ENCODE data around the gene CIITA.
"Not testable (repeated sequence)": the region's sequence is repeated elsewhere in the genome, so short reads cannot be mapped to it uniquely, and the experiment has no call there.

CIITA gene

DNA sequence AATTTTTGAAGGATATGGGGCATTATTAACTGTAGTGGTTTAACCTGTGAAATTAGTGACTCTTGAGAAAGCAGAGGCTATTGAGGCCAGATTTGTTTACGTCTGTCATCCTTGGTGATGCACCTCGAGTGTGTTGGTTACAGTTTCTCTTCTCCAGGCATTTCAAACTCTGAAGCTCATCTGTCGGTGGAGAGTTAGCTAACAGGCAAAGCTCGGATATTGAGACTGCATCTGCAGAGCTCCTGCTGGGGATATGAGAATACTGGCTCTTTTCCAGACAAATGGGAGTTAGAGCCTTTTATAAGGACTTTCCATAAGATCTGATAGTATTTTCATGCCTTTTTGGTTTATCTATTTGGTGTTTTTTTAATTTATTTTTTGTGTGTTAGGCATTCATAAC, 74.0 kb downstream of the CIITA start:
- DNase-seq (ENCODE audit: low read depth in 3 of 3, low spot score in 1 of 3): no peak

- DNase-seq (ENCODE audit: low read depth in 3 of 3, low spot score in 1 of 3): no peak
Observed at GRCh38 chr16:10954903-10955302, 77.9 kb downstream of the CIITA start.

DNA sequence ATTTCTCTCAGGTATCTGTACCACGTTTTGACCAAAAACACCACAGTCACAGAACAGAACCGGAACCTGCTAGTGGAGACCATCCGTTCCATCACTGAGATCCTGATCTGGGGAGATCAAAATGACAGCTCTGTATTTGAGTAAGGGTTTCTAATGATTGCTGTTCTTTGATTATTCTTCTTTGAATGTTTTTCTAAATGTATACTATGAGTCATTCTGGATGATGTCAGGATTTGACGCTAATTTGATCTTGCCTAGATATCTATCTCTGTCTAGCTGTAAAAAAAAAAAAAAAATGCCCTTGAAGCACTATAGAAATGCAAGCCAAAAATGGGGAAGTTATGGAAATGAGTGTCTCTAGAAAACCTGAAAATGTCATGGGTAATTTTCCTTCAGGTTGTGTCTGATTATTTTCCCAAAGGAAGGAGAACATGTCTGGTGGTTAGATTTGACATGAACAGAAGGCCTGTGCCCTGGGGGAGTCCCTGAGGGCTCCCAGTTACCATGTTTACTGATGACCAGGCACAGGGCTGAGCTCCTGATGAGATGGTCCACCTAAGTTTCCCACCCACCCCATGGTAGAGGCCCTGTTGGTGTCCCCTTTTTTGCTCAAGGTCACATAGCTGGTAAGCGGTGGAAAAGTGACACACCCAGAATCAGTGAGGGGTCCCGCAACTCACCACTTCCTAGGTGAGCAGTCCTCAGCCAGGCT, 80.9 kb downstream of the CIITA start:
- DNase-seq (ENCODE audit: low read depth in 3 of 3, low spot score in 1 of 3): no peak

- no peak for DNase-seq (ENCODE audit: low read depth in 3 of 3, low spot score in 1 of 3)
Observed at GRCh38 chr16:10959161-10959560, 82.2 kb downstream of the CIITA start.

- DNase-seq (ENCODE audit: low read depth in 3 of 3, low spot score in 1 of 3): no peak
Observed at GRCh38 chr16:10961231-10961630, 84.2 kb downstream of the CIITA start.

GRCh38 chr16:10964039-10964890, 87.3 kb downstream of the CIITA start:
- DNase-seq (ENCODE audit: low read depth in 3 of 3, low spot score in 1 of 3): peak; percentile 48 to 75 (median 60)

- no peak for DNase-seq (ENCODE audit: low read depth in 3 of 3, low spot score in 1 of 3)
Observed at GRCh38 chr16:10964891-10965326, 87.9 kb downstream of the CIITA start.

DNA sequence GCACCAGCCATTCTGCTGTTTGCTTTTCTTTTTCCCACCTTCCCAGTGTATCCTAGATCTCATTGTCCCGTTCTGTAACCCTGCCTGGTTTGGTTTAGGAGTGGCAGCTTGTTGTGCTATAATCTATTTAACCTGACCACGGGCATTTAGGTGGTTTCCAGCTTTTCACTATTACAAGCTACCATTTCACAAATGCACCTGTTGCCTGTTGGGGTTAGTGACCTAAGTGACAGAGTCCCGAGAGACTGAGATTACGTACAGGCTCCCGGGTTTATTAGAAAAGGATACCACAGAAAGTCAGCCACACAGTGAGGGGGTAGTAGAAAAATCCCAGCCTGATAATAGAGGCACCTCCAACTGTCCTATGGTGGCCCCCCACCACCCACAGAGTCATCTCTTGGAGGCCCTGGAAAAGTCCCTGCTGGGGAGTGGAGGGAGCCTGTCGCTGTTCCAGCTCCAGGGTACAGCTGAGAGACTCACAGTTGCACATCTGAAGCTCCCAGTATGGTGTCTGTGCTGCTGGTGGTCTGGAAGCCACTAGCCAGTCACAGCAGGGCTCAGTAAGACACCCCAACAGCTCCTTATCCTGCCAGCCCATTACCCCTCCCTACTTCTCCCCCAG, 88.5 kb downstream of the CIITA start:
- no peak for DNase-seq (ENCODE audit: low read depth in 3 of 3, low spot score in 1 of 3)

- no peak for DNase-seq (ENCODE audit: low read depth in 3 of 3, low spot score in 1 of 3)
Observed at GRCh38 chr16:10966129-10966528, 89.1 kb downstream of the CIITA start.

GRCh38 chr16:10966559-10966958, 89.6 kb downstream of the CIITA start:
- not testable (repeated sequence) for DNase-seq (ENCODE audit: low read depth in 3 of 3, low spot score in 1 of 3)

- DNase-seq (ENCODE audit: low read depth in 3 of 3, low spot score in 1 of 3): no peak
Observed at GRCh38 chr16:10967986-10968385, 91.0 kb downstream of the CIITA start.

DNA sequence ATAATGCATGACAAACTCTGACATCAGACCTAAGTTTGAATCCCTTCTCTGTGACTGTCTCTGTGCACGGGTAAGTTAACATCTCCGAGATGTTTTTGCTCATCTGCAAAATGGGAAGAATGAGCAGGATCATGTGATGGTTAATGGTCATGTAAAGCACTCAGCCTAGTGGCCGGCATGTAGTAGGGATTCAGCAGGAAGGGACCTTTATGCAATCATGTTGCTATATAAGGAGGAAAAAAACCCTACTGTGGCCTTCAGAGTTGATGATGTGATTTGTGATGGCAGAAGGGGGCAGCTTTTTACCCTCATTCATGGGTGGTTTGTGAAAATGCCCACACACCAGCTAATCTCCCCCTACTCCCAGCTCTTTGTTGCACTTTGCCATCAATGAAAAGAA, 91.5 kb downstream of the CIITA start:
- DNase-seq (ENCODE audit: low read depth in 3 of 3, low spot score in 1 of 3): no peak

DNA sequence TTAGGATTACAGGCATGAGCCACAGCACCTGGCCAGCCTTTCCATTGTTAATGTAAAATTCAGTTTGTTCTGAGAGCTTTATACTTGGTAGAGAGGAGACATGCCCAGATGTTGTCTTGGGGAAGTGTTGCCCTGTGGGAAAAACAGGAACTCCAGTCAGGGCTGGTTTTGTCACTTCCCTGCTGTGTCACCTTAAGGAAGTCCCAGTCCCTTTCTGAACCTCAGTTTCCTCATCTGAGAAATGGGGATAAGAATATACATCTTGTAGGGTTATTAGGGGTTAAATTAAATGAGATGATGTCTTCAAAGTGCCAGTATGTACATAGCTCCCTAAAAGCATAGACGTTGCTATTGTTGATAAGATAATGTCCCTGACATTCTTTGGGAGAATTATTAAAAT, 92.6 kb downstream of the CIITA start:
- no peak for DNase-seq (ENCODE audit: low read depth in 3 of 3, low spot score in 1 of 3)

DNA sequence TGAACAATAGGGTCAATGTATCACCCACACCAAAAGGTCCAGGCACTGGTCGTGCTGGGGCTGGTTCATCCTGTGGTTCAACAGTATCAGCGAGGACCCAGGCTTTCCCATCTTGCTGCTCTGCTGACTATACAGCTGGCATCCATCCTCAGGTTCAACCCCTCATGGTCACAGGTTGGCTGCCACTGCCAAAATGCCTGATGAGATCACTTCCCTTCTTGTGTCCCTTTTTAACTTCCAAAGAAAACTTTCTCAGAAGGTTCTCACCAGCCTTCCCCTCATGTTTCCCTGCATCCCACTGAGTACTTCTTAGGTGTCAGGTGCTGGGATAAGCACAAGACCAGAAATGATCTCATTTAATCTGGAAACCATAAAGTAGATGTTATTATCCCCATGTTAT, 93.1 kb downstream of the CIITA start:
- no peak for DNase-seq (ENCODE audit: low read depth in 3 of 3, low spot score in 1 of 3)

DNA sequence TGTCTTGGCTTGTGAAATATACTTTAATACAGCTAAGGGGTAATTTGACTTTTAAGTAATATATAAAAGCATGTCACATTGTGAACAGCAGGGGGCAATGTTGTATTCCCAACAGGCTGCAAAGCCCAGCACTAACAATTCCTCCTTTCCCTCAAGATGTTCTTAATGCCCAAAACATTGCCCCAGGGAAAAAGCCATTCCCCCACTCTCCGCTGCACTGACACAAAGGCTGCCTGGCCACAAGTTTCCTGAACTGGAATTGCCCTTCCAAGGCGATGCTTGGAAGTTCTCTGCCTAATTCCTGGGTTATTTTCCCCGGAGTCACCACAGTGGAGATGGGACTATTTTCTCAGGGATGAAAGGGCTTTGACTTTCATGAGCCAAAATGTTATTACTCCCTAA, 94.6 kb downstream of the CIITA start:
- DNase-seq (ENCODE audit: low read depth in 3 of 3, low spot score in 1 of 3): no peak

DNA sequence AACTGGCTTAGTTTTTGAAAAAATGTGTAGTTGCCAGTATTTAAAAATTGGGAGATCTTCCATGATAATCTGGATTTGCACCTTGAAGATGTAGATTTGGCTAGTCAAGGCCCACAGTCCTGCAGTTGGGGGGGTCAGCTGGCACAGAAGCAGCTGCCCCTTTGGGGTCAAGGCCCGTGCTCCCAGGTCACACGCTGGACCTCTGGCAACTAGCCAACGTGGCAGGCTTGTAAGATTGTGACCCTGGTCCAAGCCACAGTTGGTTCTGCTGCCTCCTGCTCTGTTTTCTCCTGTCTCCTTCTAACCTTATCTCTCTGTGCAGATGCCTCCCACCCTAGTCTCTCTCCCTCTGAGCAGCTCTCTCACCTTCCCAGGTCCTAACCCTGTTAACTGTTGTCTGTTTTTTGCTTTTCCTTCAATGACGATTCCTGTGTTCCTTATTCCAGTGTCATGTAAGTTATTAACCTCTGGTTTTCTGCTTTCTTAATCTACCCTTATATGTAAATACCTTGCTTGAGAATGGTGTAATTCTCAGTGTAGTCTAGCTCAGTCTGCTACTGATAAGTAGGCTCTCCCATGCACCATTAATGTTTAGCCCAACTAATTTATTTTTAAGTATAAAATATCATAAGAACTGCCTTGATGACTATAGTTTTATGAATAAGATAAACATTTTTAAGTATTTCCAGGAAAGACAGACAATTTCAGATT, 95.3 kb downstream of the CIITA start:
- DNase-seq (ENCODE audit: low read depth in 3 of 3, low spot score in 1 of 3): no peak

DNA sequence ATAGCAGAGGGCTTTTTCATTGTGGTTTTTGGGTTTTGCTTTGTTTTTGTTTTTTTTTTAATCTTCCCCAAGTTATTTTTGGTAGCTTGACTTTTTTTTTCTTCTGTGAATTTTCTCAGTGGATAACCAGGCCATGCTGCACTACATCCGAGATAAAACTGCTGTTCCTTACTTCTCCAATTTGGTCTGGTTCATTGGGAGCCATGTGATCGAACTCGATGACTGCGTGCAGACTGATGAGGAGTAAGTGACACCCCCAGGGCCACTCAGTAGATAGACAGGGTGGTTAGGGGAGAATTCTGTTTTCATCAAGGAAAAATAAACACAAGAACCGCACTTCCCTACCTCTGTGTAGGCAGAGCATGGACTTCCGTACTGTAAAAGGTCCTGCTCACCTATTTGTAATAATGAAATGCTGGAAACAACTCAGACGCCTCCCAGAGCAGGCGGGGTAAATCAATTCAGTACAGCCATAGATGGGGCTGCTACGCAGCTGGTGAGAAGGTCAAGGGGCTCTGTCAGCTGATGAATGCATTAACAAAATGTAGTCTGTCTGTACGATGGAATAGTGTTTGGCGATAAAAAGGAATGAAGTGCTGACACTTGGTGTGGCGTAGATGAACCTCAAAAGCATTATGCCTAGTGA, 95.9 kb downstream of the CIITA start:
- no peak for DNase-seq (ENCODE audit: low read depth in 3 of 3, low spot score in 1 of 3)

DNA sequence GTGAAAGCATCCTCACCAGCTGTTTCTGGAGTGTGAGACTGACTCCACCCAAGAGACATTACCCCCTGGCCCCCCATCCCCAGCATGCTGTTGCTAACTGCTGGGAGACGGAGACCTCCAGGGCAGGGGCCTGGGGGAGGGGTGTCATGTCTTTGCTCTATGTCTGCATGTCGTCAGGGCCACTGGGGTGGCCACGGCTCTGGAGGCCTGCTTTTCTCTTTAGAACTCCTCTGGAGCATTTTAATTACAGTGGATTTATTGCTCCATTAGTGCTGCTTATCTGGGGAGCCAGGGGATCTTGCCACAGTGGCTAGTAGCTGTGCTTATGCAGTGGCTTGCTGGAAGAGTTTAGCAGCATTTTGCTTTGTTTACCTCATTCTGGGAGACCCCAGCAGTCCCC, 99.6 kb downstream of the CIITA start:
- no peak for DNase-seq (ENCODE audit: low read depth in 3 of 3, low spot score in 1 of 3)

- no peak for DNase-seq (ENCODE audit: low read depth in 3 of 3, low spot score in 1 of 3)
Observed at GRCh38 chr16:10978124-10978523, 101.1 kb downstream of the CIITA start.

GRCh38 chr16:10978871-10979446, 102.0 kb downstream of the CIITA start:
- DNase-seq (ENCODE audit: low read depth in 3 of 3, low spot score in 1 of 3): no peak
